GM10248 (cell line): ENCODE data around the gene AGMAT.

Experiments
- CTCF ChIA-PET: fragments of 300-600 bp; sonication (Branson Sonifier 250); formaldehyde crosslinking; extraction: SDS; loops from one replicate; lab custom pipeline; 2021; ENCODE audit warnings: antibody characterized with exemption; lab: Yijun Ruan, JAX
- POLR2A ChIA-PET: fragments of 350-650 bp; sonication (Branson Sonifier 250); formaldehyde crosslinking; extraction: SDS; loops from one replicate; lab custom pipeline; 2020; ENCODE audit warnings: antibody characterized with exemption; lab: Yijun Ruan, JAX
- DNase-seq: peaks from one replicate; pipeline ENCODE4 v3.0.0; 2012; ENCODE audit errors: extremely low spot score
- CTCF ChIP-seq: IDR thresholded peaks from 2 replicates; pipeline ENCODE4 v1.5.1; 2012; ENCODE audit warnings: mild to moderate bottlenecking, low read depth; ENCODE audit errors: extremely low read depth, missing control alignments, control extremely low read depth

AGMAT gene

GRCh38 chr1:15625056-15625917 is 40.4 kb upstream of the AGMAT start:
- no peak for DNase-seq
- ChIA-PET POLR2A (no interaction called here), CTCF (interaction anchor here (1.5 kb wide), 1 partner anchor 12 kb away, joined by 3 read pairs; no protein-coding TSS in a partner anchor)
- TF ChIP-seq CTCF = no peak

- ChIA-PET CTCF (interaction anchor here (1.5 kb wide), 1 partner anchor 13 kb away, joined by 3 read pairs; no protein-coding TSS in a partner anchor), POLR2A (no interaction called here)
- no peak for DNase-seq
- no peak for TF ChIP-seq CTCF
These were observed 39.4 kb upstream of the AGMAT start for GRCh38 chr1:15624133-15624714.

- DNase-seq = no peak
- ChIA-PET POLR2A (no interaction called here), CTCF (interaction anchor here (1.4 kb wide), 1 partner anchor 11 kb away, joined by 4 read pairs; no protein-coding TSS in a partner anchor)
- no peak for TF ChIP-seq CTCF
These were observed 38.6 kb upstream of the AGMAT start for GRCh38 chr1:15623435-15623834.

GRCh38 chr1:15622712-15623373 is 38.0 kb upstream of the AGMAT start:
- CTCF ChIA-PET = interaction anchor here (1.4 kb wide), 1 partner anchor 11 kb away, joined by 4 read pairs; no protein-coding TSS in a partner anchor
- no peak for DNase-seq
- POLR2A ChIA-PET = interaction anchor here (0.7 kb wide), 1 partner anchor 21 kb away, joined by 4 read pairs; no protein-coding TSS in a partner anchor
- TF ChIP-seq CTCF = no peak

GRCh38 chr1:15621975-15622374 is 37.1 kb upstream of the AGMAT start:
- no peak for TF ChIP-seq CTCF
- CTCF ChIA-PET = interaction anchor here (0.6 kb wide), 1 partner anchor 181 kb away, joined by 3 read pairs; no protein-coding TSS in a partner anchor
- DNase-seq = no peak
- POLR2A ChIA-PET = interaction anchor here (0.7 kb wide), 1 partner anchor 20 kb away, joined by 4 read pairs; no protein-coding TSS in a partner anchor
